ENCODE data around the gene BBS9. TPM values are rescaled to one million over a fixed set of nuclear protein-coding genes. Genes with fewer than 3 reads are reported as not detected.

BBS9 gene
- total RNA-seq, 1 donor from 2014 or later = 4.2 TPM

GRCh38 chr7:33192695-33193291 is 63.4 kb downstream of the BBS9 start:
- Histone ChIP-seq H3K36me3 (ENCODE audit: control insufficient read depth, insufficient read depth, low read length) (no peaks in the 10 kb centered on the region), H3K4me3 (ENCODE audit: low read depth, low read length) (no peak overlapping the region), H3K27me3 (ENCODE audit: control insufficient read depth, insufficient read depth, low read length) (no peaks in the 10 kb centered on the region)
- TF ChIP-seq CTCF (IDR thresholded peaks at IDR 0.05; ENCODE audit: insufficient read depth, low read length, severe bottlenecking) = no peak
- no peak for FAIRE-seq
- DNase-seq (ENCODE audit: low read depth) = no peak

GRCh38 chr7:33193308-33193864 is 64.0 kb downstream of the BBS9 start:
- no peaks in the 10 kb centered on the region for H3K27me3 ChIP-seq (ENCODE audit: control insufficient read depth, insufficient read depth, low read length)
- no peak for TF ChIP-seq CTCF (IDR thresholded peaks at IDR 0.05; ENCODE audit: insufficient read depth, low read length, severe bottlenecking)
- H3K4me3 ChIP-seq (ENCODE audit: low read depth, low read length) = no peak overlapping the region
- FAIRE-seq (no peak), DNase-seq (ENCODE audit: low read depth) (no peak)
- no peaks in the 10 kb centered on the region for H3K36me3 ChIP-seq (ENCODE audit: control insufficient read depth, insufficient read depth, low read length)

- FAIRE-seq (no peak), DNase-seq (ENCODE audit: low read depth) (peak; percentile 92)
- no peak for TF ChIP-seq CTCF (IDR thresholded peaks at IDR 0.05; ENCODE audit: insufficient read depth, low read length, severe bottlenecking)
- Histone ChIP-seq H3K27me3 (ENCODE audit: control insufficient read depth, insufficient read depth, low read length) (no peaks in the 10 kb centered on the region), H3K4me3 (ENCODE audit: low read depth, low read length) (no peak overlapping the region), H3K36me3 (ENCODE audit: control insufficient read depth, insufficient read depth, low read length) (no peaks in the 10 kb centered on the region)
Observed at GRCh38 chr7:33195264-33195663, 65.9 kb downstream of the BBS9 start.

- Histone ChIP-seq H3K4me3 (ENCODE audit: low read depth, low read length) (no peak overlapping the region), H3K27me3 (ENCODE audit: control insufficient read depth, insufficient read depth, low read length) (no peaks in the 10 kb centered on the region), H3K36me3 (ENCODE audit: control insufficient read depth, insufficient read depth, low read length) (no peaks in the 10 kb centered on the region)
- DNase-seq (ENCODE audit: low read depth) = no peak
- TF ChIP-seq CTCF (IDR thresholded peaks at IDR 0.05; ENCODE audit: insufficient read depth, low read length, severe bottlenecking) = no peak
- no peak for FAIRE-seq
Observed at GRCh38 chr7:33196221-33196620, 66.9 kb downstream of the BBS9 start.

- Histone ChIP-seq H3K4me3 (ENCODE audit: low read depth, low read length) (no peak overlapping the region), H3K36me3 (ENCODE audit: control insufficient read depth, insufficient read depth, low read length) (no peaks in the 10 kb centered on the region), H3K27me3 (ENCODE audit: control insufficient read depth, insufficient read depth, low read length) (no peaks in the 10 kb centered on the region)
- DNase-seq (ENCODE audit: low read depth) (no peak), FAIRE-seq (no peak)
- no peak for TF ChIP-seq CTCF (IDR thresholded peaks at IDR 0.05; ENCODE audit: insufficient read depth, low read length, severe bottlenecking)
Observed at GRCh38 chr7:33200282-33200681, 70.9 kb downstream of the BBS9 start.

- TF ChIP-seq CTCF (IDR thresholded peaks at IDR 0.05; ENCODE audit: insufficient read depth, low read length, severe bottlenecking) = no peak
- no peaks in the 10 kb centered on the region for H3K36me3 ChIP-seq (ENCODE audit: control insufficient read depth, insufficient read depth, low read length)
- H3K27me3 ChIP-seq (ENCODE audit: control insufficient read depth, insufficient read depth, low read length) = no peaks in the 10 kb centered on the region
- no peak overlapping the region for H3K4me3 ChIP-seq (ENCODE audit: low read depth, low read length)
- DNase-seq (ENCODE audit: low read depth) (peak; percentile 13), FAIRE-seq (no peak)
Observed at GRCh38 chr7:33201821-33202220, 72.5 kb downstream of the BBS9 start.

Data from bronchial epithelial cell (primary cell).